CD4-positive, alpha-beta T cell treated with Interleukin-15 for 1 hour (primary cell): Measurements from ENCODE around the gene INMT.

Source experiments
- DNase-seq: peaks from one replicate; pipeline ENCODE4 v3.0.0-alpha.2; 2020

Gene INMT

GRCh38 chr7:30790356-30790755 lies 38.4 kb downstream of the INMT start:
- no peak for DNase-seq

- no peak for DNase-seq
These were observed 39.2 kb downstream of the INMT start for GRCh38 chr7:30791114-30791513.

GRCh38 chr7:30795161-30795948 lies 43.4 kb downstream of the INMT start:
- DNase-seq = no peak

GRCh38 chr7:30796105-30796869 lies 44.4 kb downstream of the INMT start:
- DNase-seq = no peak

GRCh38 chr7:30797176-30798040 lies 45.5 kb downstream of the INMT start:
- no peak for DNase-seq

- DNase-seq = no peak
These were observed 47.5 kb downstream of the INMT start for GRCh38 chr7:30799206-30799975.

GRCh38 chr7:30799976-30800661 lies 48.2 kb downstream of the INMT start:
- no peak for DNase-seq

GRCh38 chr7:30800785-30801252 lies 48.9 kb downstream of the INMT start:
- no peak for DNase-seq

- no peak for DNase-seq
These were observed 50.9 kb downstream of the INMT start for GRCh38 chr7:30802812-30803211.

GRCh38 chr7:30804078-30804661 lies 52.2 kb downstream of the INMT start:
- no peak for DNase-seq

- DNase-seq = no peak
These were observed 53.3 kb downstream of the INMT start for GRCh38 chr7:30805081-30805691.

- no peak for DNase-seq
These were observed 54.0 kb downstream of the INMT start for GRCh38 chr7:30805931-30806330.
